ENCODE measurements around the gene IGHMBP2.
"Not testable (repeated sequence)": the region's sequence is repeated elsewhere in the genome, so short reads cannot be mapped to it uniquely, and the experiment has no call there.

Gene IGHMBP2

GRCh38 chr11:68965901-68966853, 62.5 kb downstream of the IGHMBP2 start:
- DNase-seq, result no peak

- no peak for DNase-seq
Measured at GRCh38 chr11:68966894-68967780, 63.4 kb downstream of the IGHMBP2 start.

GRCh38 chr11:68968306-68969250, 64.9 kb downstream of the IGHMBP2 start:
- DNase-seq, result no peak

GRCh38 chr11:68969386-68969785, 65.7 kb downstream of the IGHMBP2 start:
- no peak for DNase-seq

- DNase-seq, result no peak
Measured at GRCh38 chr11:68970921-68971636, 67.4 kb downstream of the IGHMBP2 start.

- no peak for DNase-seq
Measured at GRCh38 chr11:68973219-68973618, 69.5 kb downstream of the IGHMBP2 start.

- DNase-seq, result not testable (repeated sequence)
Measured at GRCh38 chr11:68973706-68974105, 70.0 kb downstream of the IGHMBP2 start.

- DNase-seq, result no peak
Measured at GRCh38 chr11:68974421-68975194, 70.9 kb downstream of the IGHMBP2 start.

GRCh38 chr11:68976095-68976494, 72.4 kb downstream of the IGHMBP2 start:
- DNase-seq, result no peak

GRCh38 chr11:68976563-68976962, 72.9 kb downstream of the IGHMBP2 start:
- no peak for DNase-seq

- DNase-seq, result no peak
Measured at GRCh38 chr11:68977781-68978625, 74.3 kb downstream of the IGHMBP2 start.

- DNase-seq, result no peak
Measured at GRCh38 chr11:68978626-68978930, 74.9 kb downstream of the IGHMBP2 start.

- DNase-seq, result no peak
Measured at GRCh38 chr11:68978931-68979594, 75.4 kb downstream of the IGHMBP2 start.

GRCh38 chr11:68979931-68980775, 76.5 kb downstream of the IGHMBP2 start:
- no peak for DNase-seq

GRCh38 chr11:68980776-68981065, 77.0 kb downstream of the IGHMBP2 start, which contains the start of gene MRGPRD:
Gene MRGPRD, minus strand, starts transcription at chr11:68980986. Its CDS starts 0 bp downstream, at chr11:68980986.
- DNase-seq, result no peak

- DNase-seq, result no peak
Measured at GRCh38 chr11:68982134-68982533, 78.4 kb downstream of the IGHMBP2 start.

GRCh38 chr11:68983801-68984200, 80.1 kb downstream of the IGHMBP2 start:
- DNase-seq, result no peak

GRCh38 chr11:68987211-68987610, 83.5 kb downstream of the IGHMBP2 start:
- no peak for DNase-seq

- DNase-seq, result no peak
Measured at GRCh38 chr11:68988491-68988890, 84.8 kb downstream of the IGHMBP2 start.
